ENCODE results near the gene IFT88. TPM values are rescaled to one million over a fixed set of nuclear protein-coding genes. Genes with fewer than 3 reads are reported as not detected.
A peak's percentile ranks its signal among the peaks of the same experiment; 100 is the strongest.

Gene IFT88
- total RNA-seq (2014; rRNA removed; shearing (Covaris generic)): 9.0 and 9.8 TPM in 2 replicates

DNA sequence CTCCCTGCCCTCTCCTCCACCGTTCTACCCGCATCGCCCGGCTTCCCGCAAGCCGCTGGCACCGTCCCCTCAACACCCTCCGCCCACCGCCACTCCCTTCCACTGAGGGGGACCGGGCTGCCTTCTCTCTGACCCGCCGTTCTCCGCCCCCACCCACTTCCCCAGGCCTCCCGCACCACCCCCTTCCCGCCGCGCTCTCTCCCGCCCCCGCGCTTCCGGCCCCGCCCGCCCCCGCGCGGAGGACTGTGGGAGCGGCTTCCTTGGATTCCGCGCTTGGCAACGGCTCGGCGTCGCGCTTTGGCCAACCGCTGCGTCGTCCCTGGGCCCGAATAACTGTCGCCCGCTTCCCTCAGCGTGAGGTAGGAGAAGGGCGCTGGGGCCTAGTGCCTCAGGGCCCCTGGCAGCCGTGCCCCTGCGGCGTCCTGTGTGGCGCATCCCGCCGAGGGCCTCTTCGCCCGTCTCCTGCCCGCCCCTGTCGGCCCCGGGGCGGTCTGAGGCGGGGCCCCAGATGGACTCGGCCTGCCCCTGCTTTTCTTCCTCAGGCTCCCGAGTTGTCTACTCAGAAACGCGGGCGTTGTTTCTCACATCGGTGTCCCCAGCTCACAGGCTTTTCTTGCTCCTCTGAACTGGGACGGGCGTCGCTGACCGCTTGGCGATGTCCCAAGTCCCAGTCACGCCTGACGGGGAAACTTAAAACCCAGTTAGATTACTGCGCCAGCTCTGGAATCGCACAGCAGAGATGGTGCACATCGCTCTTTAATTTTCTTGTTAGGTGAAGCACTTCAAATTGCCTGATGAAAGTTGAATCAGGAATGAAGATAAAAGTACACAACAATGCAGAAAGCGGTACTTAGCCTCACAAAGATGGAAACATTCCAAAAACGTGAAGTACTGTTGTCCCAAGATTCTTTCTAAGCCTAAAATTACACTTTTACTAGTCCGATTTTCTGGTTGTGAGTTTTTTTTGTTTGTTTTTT lies at the start of gene IFT88:
Gene IFT88, plus strand, starts transcription at position 260 of the 977 bp plus-strand sequence. CDS start 7,229 bp downstream, outside the sequence.
- peak; percentile 90 for DNase-seq (ENCODE audit: low read depth)

GRCh38 chr13:20518660-20519100 lies 48.3 kb upstream of the IFT88 start:
- no peak for DNase-seq (ENCODE audit: low read depth)

- DNase-seq (ENCODE audit: low read depth): no peak
Observed at GRCh38 chr13:20519875-20520274, 47.1 kb upstream of the IFT88 start.

DNA sequence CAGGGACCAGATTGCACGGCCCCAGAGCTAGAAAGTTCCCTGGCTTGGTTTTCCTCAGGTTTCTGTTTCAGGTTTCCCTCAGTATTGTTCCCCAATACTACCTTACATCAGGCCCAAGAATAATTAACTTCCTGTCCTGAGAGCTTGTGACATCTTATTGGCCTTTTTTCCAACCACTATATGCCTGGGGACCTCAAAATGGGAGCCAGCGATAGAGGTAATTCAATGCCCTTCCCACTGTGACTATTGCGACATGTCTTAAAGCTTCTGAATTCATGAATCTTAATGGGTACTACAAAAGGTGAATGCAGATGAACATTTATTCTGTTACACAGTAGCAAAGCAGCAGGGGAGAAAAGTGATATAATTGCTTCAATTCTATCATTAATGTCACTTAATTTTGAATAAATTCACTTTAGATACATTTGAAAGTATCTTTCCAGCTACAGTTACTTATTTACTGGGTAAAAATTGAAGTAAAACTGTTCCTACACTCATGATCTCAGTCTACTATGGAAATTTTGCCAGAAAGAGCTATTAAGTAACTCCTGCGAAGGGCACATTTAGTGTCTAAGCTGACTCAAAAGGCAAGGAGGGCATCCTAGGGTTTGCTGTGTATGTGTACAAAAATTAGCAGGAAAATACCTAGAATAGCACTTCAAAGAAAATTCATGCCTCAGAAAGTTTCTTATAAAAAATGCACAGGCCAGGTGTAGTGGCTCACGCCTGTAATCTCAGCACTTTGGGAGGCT lies 45.4 kb upstream of the IFT88 start:
- no peak for DNase-seq (ENCODE audit: low read depth)

DNA sequence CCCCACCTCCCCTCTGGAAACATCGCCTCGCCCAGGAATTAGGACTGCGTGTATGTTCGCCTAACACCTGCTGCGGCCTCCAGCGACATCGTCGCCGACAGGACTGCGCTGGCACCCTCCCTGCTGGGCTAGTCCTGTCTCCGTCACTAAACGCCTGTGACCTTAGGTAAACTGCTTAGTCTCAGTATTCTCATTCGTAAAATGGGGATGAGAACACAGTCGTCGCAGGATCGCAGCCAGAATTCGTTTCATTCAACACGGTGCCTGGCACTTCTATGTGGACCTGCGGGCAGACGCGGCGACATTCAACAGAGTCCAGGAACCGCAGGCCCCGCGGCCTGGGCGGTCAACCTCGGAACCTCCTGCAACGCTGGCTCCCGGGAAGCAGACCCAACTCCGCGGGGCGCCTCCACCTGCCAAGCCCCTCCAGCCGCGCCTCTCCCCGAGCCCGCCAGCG lies 41.8 kb upstream of the IFT88 start:
- no peak for DNase-seq (ENCODE audit: low read depth)

GRCh38 chr13:20525601-20526544 lies 41.1 kb upstream of the IFT88 start, which contains the start of gene CRYL1:
Gene CRYL1, minus strand, starts transcription at chr13:20525857. Its CDS starts 63 bp downstream, at chr13:20525794.
- peak; percentile 73 for DNase-seq (ENCODE audit: low read depth)

- no peak for DNase-seq (ENCODE audit: low read depth)
Observed at GRCh38 chr13:20526664-20527063, 40.3 kb upstream of the IFT88 start.

- DNase-seq (ENCODE audit: low read depth): peak; percentile 9
Observed at GRCh38 chr13:20528452-20528851, 38.5 kb upstream of the IFT88 start.

- DNase-seq (ENCODE audit: low read depth): no peak
Observed at GRCh38 chr13:20534038-20534608, 32.8 kb upstream of the IFT88 start.

GRCh38 chr13:20536992-20537391 lies 30.0 kb upstream of the IFT88 start:
- DNase-seq (ENCODE audit: low read depth): no peak

DNA sequence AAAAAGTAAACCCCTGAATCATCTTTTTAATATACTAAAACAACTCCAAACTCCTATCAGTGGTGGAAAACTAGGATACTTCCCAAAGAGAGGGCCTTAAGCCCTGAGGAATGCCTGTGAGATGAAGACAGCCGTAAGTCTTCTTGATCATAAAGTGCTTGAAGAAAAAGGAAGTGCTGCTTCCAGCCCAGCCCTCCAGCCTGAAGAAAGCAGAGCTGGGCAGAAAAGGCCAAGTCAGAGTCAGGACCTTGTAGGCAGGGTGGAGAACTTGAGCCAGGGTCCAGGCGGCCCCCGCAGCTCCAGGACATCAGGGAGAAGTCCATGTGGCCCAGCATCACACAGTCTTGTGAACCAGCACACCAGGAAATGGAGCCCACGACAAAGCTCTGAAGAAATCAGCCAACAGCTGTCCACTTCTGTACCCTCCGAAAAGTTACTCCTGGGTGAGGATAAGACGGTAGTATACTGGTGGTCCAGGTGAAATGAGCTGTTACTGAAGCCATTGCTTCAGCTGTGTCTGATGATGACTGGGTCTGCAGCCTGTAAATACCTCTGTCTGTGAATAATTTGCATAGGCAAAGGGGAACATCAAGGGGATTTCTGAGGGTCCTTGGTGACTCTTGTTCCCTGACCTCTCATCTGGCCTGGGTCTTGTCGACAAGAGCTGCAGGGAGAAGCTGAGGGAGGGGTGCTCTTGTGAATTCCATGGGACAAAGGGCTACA lies 22.6 kb upstream of the IFT88 start:
- DNase-seq (ENCODE audit: low read depth): no peak

- no peak for DNase-seq (ENCODE audit: low read depth)
Observed at GRCh38 chr13:20546556-20546955, 20.4 kb upstream of the IFT88 start.

DNA sequence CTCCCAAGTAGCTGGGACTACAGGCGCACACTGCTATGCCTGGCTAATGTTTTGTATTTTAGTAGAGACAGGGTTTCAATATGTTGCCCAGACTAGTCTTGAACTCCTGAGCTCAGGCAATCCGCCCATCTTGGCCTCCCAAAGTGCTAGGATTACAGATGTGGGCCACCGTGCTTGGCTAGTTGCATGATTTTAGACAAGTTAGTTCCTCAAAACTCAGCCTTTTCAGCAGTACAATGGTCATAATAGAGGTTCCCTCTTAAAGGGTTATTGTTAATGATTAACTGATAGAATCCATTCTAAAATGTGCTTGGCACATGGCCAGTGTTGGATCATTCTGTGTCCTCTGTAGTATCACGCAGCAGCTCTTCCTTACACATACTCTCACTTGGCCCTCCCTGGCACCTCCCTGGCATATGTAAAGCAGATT lies 19.5 kb upstream of the IFT88 start:
- no peak for DNase-seq (ENCODE audit: low read depth)

DNA sequence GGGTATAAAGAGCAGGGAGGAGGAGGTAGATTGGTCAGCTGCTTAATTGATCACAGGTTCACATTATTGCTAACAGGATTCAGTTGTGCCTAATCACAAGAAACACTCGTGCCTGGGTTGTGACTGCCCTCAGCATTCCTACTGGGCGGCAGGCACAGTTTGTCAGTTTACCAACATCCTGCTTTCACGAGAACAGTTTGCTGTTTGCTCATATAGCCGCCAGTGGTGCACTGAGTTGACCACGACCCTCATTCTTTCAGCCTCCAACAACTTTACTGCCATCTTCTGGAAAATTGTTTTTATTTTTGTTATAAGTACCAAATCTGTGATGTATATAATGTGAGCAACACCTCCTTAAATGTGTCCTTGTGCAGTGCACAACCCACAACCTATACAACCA lies 16.2 kb upstream of the IFT88 start:
- no peak for DNase-seq (ENCODE audit: low read depth)

- no peak for DNase-seq (ENCODE audit: low read depth)
Observed at GRCh38 chr13:20553311-20553710, 13.6 kb upstream of the IFT88 start.

- no peak for DNase-seq (ENCODE audit: low read depth)
Observed at GRCh38 chr13:20558982-20559381, 8.0 kb upstream of the IFT88 start.

DNA sequence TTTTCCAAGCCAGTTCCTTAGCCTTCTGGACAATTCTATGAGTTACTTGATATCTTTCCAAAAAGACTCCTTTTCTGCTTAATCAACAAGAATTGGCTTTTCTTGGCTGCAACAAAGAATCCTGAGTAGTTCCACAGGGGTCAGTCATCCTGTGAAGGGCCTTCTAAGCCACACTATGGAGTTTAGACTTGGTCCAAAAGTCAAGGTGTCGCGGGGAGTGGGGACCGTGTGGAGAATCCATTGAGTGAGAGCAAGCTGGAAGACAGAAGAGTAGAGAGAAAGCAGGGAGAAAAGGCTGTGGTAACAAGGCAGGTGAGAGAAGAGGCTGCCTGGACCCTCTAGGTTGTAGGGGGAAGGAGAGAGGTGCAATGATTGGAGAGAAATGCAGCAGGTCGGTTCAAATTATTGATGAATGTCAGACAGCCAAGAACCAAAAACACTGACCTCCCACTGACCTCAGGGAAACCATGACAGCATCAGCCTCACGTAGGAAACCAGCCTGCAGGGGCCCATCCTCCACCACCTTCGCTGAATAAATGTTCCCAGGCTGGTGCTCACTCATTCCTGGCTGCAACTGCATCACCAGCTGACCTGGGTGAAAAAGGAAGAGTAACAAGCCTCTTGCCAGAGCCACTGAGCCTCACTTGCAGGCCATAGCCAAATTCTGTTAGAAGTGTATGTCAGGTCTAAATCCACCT lies 7.1 kb upstream of the IFT88 start:
- no peak for DNase-seq (ENCODE audit: low read depth)

DNA sequence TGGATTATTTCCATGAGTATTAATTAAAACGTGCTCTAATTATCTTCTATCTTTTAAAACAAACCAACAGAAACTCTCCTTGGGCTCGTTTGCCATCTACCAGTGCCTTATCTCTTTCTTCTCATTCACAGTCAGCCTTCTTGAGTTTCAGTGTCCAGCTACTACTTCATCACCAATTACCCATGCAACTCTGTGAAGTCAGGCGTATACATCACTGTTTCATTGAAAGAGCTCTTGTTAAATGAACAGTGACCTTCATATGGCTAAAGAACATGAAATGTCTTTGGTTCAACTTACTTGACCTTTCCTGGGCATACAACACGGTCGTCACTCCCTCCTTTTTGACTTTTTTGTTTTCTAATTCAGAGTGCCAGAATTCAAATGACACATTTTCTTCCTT lies 5.2 kb upstream of the IFT88 start:
- no peak for DNase-seq (ENCODE audit: low read depth)

- DNase-seq (ENCODE audit: low read depth): no peak
Observed at GRCh38 chr13:20565115-20565736, 1.7 kb upstream of the IFT88 start.

All from Daoy (cell line).